ENCODE data around the gene ZNF358.

GRCh38 chr19:7554565-7554964 is 38.7 kb downstream of the ZNF358 start:
- TF ChIP-seq CTCF (IDR thresholded peaks at IDR 0.05) (no peak), EZH2phosphoT487 (IDR thresholded peaks at IDR 0.05) (no peak)

Measured in neural progenitor cell (in vitro differentiated cells).